ENCODE results near the gene TNFSF11. TPM values are rescaled to one million over a fixed set of nuclear protein-coding genes. Genes with fewer than 3 reads are reported as not detected.

The TNFSF11 gene
- total RNA-seq, 1 experiment from 2014 or later = 3.5 TPM

DNA sequence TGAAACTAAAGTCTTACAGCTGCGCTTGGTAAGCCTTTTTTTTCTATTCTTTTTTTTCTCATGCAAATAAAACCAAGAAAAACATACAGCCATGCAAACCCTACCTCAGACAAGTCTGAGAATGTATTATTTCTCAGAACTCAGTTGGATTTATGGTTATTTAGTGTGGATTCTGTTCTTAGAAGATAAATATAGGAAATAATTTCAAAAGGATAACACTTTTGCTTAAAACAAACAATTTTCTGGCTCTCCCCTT is 40.7 kb upstream of the TNFSF11 start:
- no peak overlapping the region for H4K5ac ChIP-seq (ENCODE audit: insufficient read length, low read depth, low read length)
- no CpG with 5 or more reads among the region's 1 CpG for WGBS (ENCODE audit: extremely low coverage, insufficient read length, low lambda C conversion rate)
- H3K9ac ChIP-seq (ENCODE audit: extremely low read depth, insufficient read length, low read length) = no peak overlapping the region
- H3K23ac ChIP-seq (ENCODE audit: insufficient read length, low read depth, low read length) = no peak overlapping the region
- no peak overlapping the region for H3K4me3 Mint-ChIP-seq
- H3K79me1 ChIP-seq (ENCODE audit: insufficient read depth, low read depth, low read length, poor library complexity, severe bottlenecking) = no peaks in the 10 kb centered on the region
- H3K9me3 Mint-ChIP-seq = peaks cover 4 to 6% of the 10 kb centered on the region in 2 experiments; a peak in 3 of 5 replicates
- no peaks in the 10 kb centered on the region for H4K20me1 ChIP-seq (ENCODE audit: control insufficient read depth, insufficient read depth, insufficient read length)
- H3K79me2 ChIP-seq (ENCODE audit: insufficient read depth, low read length) = no peaks in the 10 kb centered on the region
- H3K27me3 ChIP-seq (ENCODE audit: insufficient read depth, low read length) = no peaks in the 10 kb centered on the region
- H3K9me3 ChIP-seq (ENCODE audit: control insufficient read depth, low read depth, low read length) = no peaks in the 10 kb centered on the region
- no peak overlapping the region for H4K8ac ChIP-seq (replicated peaks; ENCODE audit: insufficient read length, low read depth, low read length)
- peaks cover 2% of the 10 kb centered on the region; the same call in 1 of the 2 replicates for H3K27me3 Mint-ChIP-seq (ENCODE audit: low read depth)
- no peak overlapping the region for H3K27ac ChIP-seq (ENCODE audit: insufficient read length, low read depth, low read length)
- no peak overlapping the region for H2BK120ac ChIP-seq (ENCODE audit: low read depth, low read length, poor library complexity, severe bottlenecking)
- H3K23me2 ChIP-seq (ENCODE audit: insufficient read length, low read depth, low read length, poor library complexity, severe bottlenecking) = no peaks in the 10 kb centered on the region
- no peak for DNase-seq
- H3K4me1 Mint-ChIP-seq = peaks cover 3 to 4% of the 10 kb centered on the region in 2 experiments
- H3T11ph ChIP-seq (ENCODE audit: low read length) = no peak overlapping the region
- no peak overlapping the region for H3K27ac Mint-ChIP-seq
- no peak overlapping the region for H2BK5ac ChIP-seq (ENCODE audit: insufficient read length, low read length)
- H3K4me1 ChIP-seq (ENCODE audit: insufficient read depth, low read length) = no peaks in the 10 kb centered on the region; the same call in 1 of the 2 replicates
- no peak overlapping the region for H2AK5ac ChIP-seq (ENCODE audit: insufficient read length, low read length)
- no peak overlapping the region for H3K56ac ChIP-seq (ENCODE audit: insufficient read length, low read depth, low read length)
- no peak overlapping the region for H3K4ac ChIP-seq (ENCODE audit: low read depth, low read length)
- H3K36me3 Mint-ChIP-seq (ENCODE audit: insufficient read depth in 1 of 3, low read depth in 3 of 3) = peaks cover 0 to 5% (median 0%) of the 10 kb centered on the region in 3 experiments; a peak in 1 of 7 replicates
- H3K4me2 ChIP-seq (ENCODE audit: insufficient read depth, insufficient read length, low read length) = no peak overlapping the region
- H3K14ac ChIP-seq (ENCODE audit: insufficient read depth, low read length) = no peak overlapping the region
- no peak overlapping the region for H2BK12ac ChIP-seq (ENCODE audit: insufficient read length, low read depth, low read length)
- no peak overlapping the region for H2BK20ac ChIP-seq (ENCODE audit: low read depth, low read length, poor library complexity, severe bottlenecking)
- H4K91ac ChIP-seq (ENCODE audit: insufficient read length, low read depth, low read length) = no peak overlapping the region
- no peak overlapping the region for H3K18ac ChIP-seq (ENCODE audit: insufficient read length, low read depth, low read length)
- H2AFZ ChIP-seq (ENCODE audit: low read length) = no peak overlapping the region
- no peak overlapping the region for H2BK15ac ChIP-seq (ENCODE audit: low read depth, low read length)
- TF ChIP-seq, protein P1, sequence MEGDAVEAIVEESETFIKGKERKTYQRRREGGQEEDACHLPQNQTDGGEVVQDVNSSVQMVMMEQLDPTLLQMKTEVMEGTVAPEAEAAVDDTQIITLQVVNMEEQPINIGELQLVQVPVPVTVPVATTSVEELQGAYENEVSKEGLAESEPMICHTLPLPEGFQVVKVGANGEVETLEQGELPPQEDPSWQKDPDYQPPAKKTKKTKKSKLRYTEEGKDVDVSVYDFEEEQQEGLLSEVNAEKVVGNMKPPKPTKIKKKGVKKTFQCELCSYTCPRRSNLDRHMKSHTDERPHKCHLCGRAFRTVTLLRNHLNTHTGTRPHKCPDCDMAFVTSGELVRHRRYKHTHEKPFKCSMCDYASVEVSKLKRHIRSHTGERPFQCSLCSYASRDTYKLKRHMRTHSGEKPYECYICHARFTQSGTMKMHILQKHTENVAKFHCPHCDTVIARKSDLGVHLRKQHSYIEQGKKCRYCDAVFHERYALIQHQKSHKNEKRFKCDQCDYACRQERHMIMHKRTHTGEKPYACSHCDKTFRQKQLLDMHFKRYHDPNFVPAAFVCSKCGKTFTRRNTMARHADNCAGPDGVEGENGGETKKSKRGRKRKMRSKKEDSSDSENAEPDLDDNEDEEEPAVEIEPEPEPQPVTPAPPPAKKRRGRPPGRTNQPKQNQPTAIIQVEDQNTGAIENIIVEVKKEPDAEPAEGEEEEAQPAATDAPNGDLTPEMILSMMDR (conservative IDR thresholded peaks at IDR 0.05) = no peak
